Activated CD4-positive, alpha-beta T cell treated with anti-CD3 and anti-CD28 coated beads for 36 hours (primary cell): Measurements from ENCODE around the gene POLE. TPM values are rescaled to one million over a fixed set of nuclear protein-coding genes. Genes with fewer than 3 reads are reported as not detected.
A peak's percentile ranks its signal among the peaks of the same experiment; 100 is the strongest.

Experiments used
- ATAC-seq: fragments of 200-7000 bp; cut with Tn5 transposase; one replicate; pipeline ENCODE4 v1.10.0; 2021; ENCODE audit warnings: mild to moderate bottlenecking, moderate library complexity
- CTCF ChIA-PET: fragments of 350-600 bp; sonication (Branson Sonifier 250); formaldehyde crosslinking; loops from one replicate; lab custom pipeline; 2021; ENCODE audit warnings: antibody characterized with exemption; lab: Charles Lee
- POLR2A ChIA-PET: fragments of 350-600 bp; sonication (Branson Sonifier 250); formaldehyde crosslinking; loops from one replicate; lab custom pipeline; 2021; ENCODE audit warnings: antibody characterized with exemption, inconsistent platforms; lab: Charles Lee
- DNase-seq: peaks from one replicate; pipeline ENCODE4 v3.0.0-alpha.2; 2020
- H3K27ac Mint-ChIP-seq: one replicate; pipeline ENCODE4 v1.8.0; 2021; ENCODE audit warnings: mixed read lengths
- H3K27me3 Mint-ChIP-seq: one replicate; pipeline ENCODE4 v1.8.0; 2021; ENCODE audit warnings: mixed read lengths
- H3K36me3 Mint-ChIP-seq: one replicate; pipeline ENCODE4 v1.8.0; 2021; ENCODE audit warnings: low read depth, mixed read lengths
- H3K4me1 Mint-ChIP-seq: one replicate; pipeline ENCODE4 v1.8.0; 2021; ENCODE audit warnings: mixed read lengths
- H3K4me3 Mint-ChIP-seq: one replicate; pipeline ENCODE4 v1.8.0; 2021; ENCODE audit warnings: mild to moderate bottlenecking, moderate library complexity, mixed read lengths
- H3K9me3 Mint-ChIP-seq: one replicate; pipeline ENCODE4 v1.8.0; 2021; ENCODE audit warnings: low read depth, mixed read lengths
- intact Hi-C, 2 experiments: fragments of 100-400 bp; cut with DNase I in 1 of 2; cut with micrococcal nuclease in 1 of 2; formaldehyde crosslinking; loops; one replicate each; pipeline versions ENCODE4 v1.14.2 to v1.15.1; 2022 to 2024; cut with DNase I, micrococcal nuclease
- total RNA-seq, 2 experiments: library from RNA; stranded (reverse); gene quantifications; one replicate each; pipeline ENCODE4 v1.2.3, GENCODE V29; 2021

Gene POLE
- total RNA-seq, 2 experiments from 2014 or later = 121 to 124 TPM

- H3K27ac Mint-ChIP-seq = no peak overlapping the region
- H3K4me1 Mint-ChIP-seq = peaks cover 14% of the 10 kb centered on the region
- ChIA-PET POLR2A (no interaction called here), CTCF (interaction anchor here (1.2 to 2.5 kb wide), 3 partner anchors 14 to 21 kb away, joined by 4 to 8 read pairs (median 4); partner anchors contain the start of gene LRCOL1)
- H3K27me3 Mint-ChIP-seq = peaks cover 26% of the 10 kb centered on the region
- H3K4me3 Mint-ChIP-seq = no peak overlapping the region
- ATAC-seq = no peak
- intact Hi-C loops = loop anchor here in 1 of 2 experiments (2.0 kb wide), 1 partner anchor 105 kb away; the partner anchor contains the start of gene FBRSL1
- DNase-seq = no peak
- no peaks in the 10 kb centered on the region for H3K36me3 Mint-ChIP-seq
- no peaks in the 10 kb centered on the region for H3K9me3 Mint-ChIP-seq
Observed at GRCh38 chr12:132596016-132596415, 91.1 kb downstream of the POLE start.

GRCh38 chr12:132595183-132595582 lies 92.0 kb downstream of the POLE start:
- peaks cover 23% of the 10 kb centered on the region for H3K27me3 Mint-ChIP-seq
- H3K4me3 Mint-ChIP-seq = no peak overlapping the region
- H3K4me1 Mint-ChIP-seq = peaks cover 12% of the 10 kb centered on the region
- ATAC-seq (no peak), DNase-seq (no peak)
- ChIA-PET CTCF (interaction anchor here (1.5 to 2.5 kb wide), 2 partner anchors 19 to 22 kb away, joined by 4 to 8 read pairs; no protein-coding TSS in a partner anchor), POLR2A (no interaction called here)
- intact Hi-C loops = no loop called here
- H3K36me3 Mint-ChIP-seq = no peaks in the 10 kb centered on the region
- H3K9me3 Mint-ChIP-seq = no peaks in the 10 kb centered on the region
- no peak overlapping the region for H3K27ac Mint-ChIP-seq

GRCh38 chr12:132593938-132594358 lies 93.2 kb downstream of the POLE start:
- H3K36me3 Mint-ChIP-seq = no peaks in the 10 kb centered on the region
- H3K9me3 Mint-ChIP-seq = no peaks in the 10 kb centered on the region
- ChIA-PET POLR2A (no interaction called here), CTCF (interaction anchor here (2.5 kb wide), 1 partner anchor 20 kb away, joined by 8 read pairs; no protein-coding TSS in a partner anchor)
- DNase-seq (peak; percentile 50), ATAC-seq (peak; percentile 88)
- H3K4me1 Mint-ChIP-seq = peaks cover 12% of the 10 kb centered on the region
- H3K4me3 Mint-ChIP-seq = no peak overlapping the region
- peaks cover 16% of the 10 kb centered on the region for H3K27me3 Mint-ChIP-seq
- no peak overlapping the region for H3K27ac Mint-ChIP-seq
- intact Hi-C loops = no loop called here

- Mint-ChIP-seq H3K27ac (no peak overlapping the region), H3K9me3 (no peaks in the 10 kb centered on the region), H3K4me3 (no peak overlapping the region), H3K27me3 (peaks cover 12% of the 10 kb centered on the region), H3K36me3 (no peaks in the 10 kb centered on the region), H3K4me1 (peaks cover 8% of the 10 kb centered on the region)
- intact Hi-C loops = no loop called here
- ATAC-seq = no peak
- ChIA-PET CTCF (no interaction called here), POLR2A (no interaction called here)
- DNase-seq = no peak
Observed at GRCh38 chr12:132593521-132593920, 93.6 kb downstream of the POLE start.

- H3K27ac Mint-ChIP-seq = no peak overlapping the region
- POLR2A ChIA-PET = no interaction called here
- CTCF ChIA-PET = no interaction called here
- DNase-seq (no peak), ATAC-seq (no peak)
- H3K4me1 Mint-ChIP-seq = peaks cover 7% of the 10 kb centered on the region
- H3K4me3 Mint-ChIP-seq = no peak overlapping the region
- intact Hi-C loops = no loop called here
- no peaks in the 10 kb centered on the region for H3K9me3 Mint-ChIP-seq
- no peaks in the 10 kb centered on the region for H3K36me3 Mint-ChIP-seq
- peaks cover 12% of the 10 kb centered on the region for H3K27me3 Mint-ChIP-seq
Observed at GRCh38 chr12:132593071-132593470, 94.1 kb downstream of the POLE start.

GRCh38 chr12:132592282-132592970 lies 94.7 kb downstream of the POLE start:
- CTCF ChIA-PET = no interaction called here
- Mint-ChIP-seq H3K27me3 (peaks cover 8% of the 10 kb centered on the region), H3K36me3 (no peaks in the 10 kb centered on the region), H3K4me3 (no peak overlapping the region), H3K9me3 (no peaks in the 10 kb centered on the region), H3K4me1 (peaks cover 3% of the 10 kb centered on the region), H3K27ac (no peak overlapping the region)
- no peak for DNase-seq
- ATAC-seq = no peak
- intact Hi-C loops = no loop called here
- POLR2A ChIA-PET = no interaction called here

GRCh38 chr12:132591107-132591935 lies 95.8 kb downstream of the POLE start:
- DNase-seq (no peak), ATAC-seq (no peak)
- no peaks in the 10 kb centered on the region for H3K36me3 Mint-ChIP-seq
- H3K9me3 Mint-ChIP-seq = no peaks in the 10 kb centered on the region
- ChIA-PET CTCF (interaction anchor here (0.6 to 0.9 kb wide), 4 partner anchors 10 to 254 kb away, joined by 3 read pairs; no protein-coding TSS in a partner anchor), POLR2A (no interaction called here)
- peaks cover 4% of the 10 kb centered on the region for H3K27me3 Mint-ChIP-seq
- intact Hi-C loops = no loop called here
- H3K27ac Mint-ChIP-seq = no peak overlapping the region
- H3K4me1 Mint-ChIP-seq = no peaks in the 10 kb centered on the region
- H3K4me3 Mint-ChIP-seq = no peak overlapping the region

- intact Hi-C loops = no loop called here
- Mint-ChIP-seq H3K4me1 (no peaks in the 10 kb centered on the region), H3K4me3 (no peak overlapping the region), H3K27ac (no peak overlapping the region), H3K9me3 (no peaks in the 10 kb centered on the region), H3K27me3 (peaks cover 2% of the 10 kb centered on the region), H3K36me3 (no peaks in the 10 kb centered on the region)
- ATAC-seq (no peak), DNase-seq (no peak)
- ChIA-PET POLR2A (no interaction called here), CTCF (interaction anchor here (1.1 kb wide), 1 partner anchor 28 kb away, joined by 3 read pairs; no protein-coding TSS in a partner anchor)
Observed at GRCh38 chr12:132588821-132589669, 98.1 kb downstream of the POLE start.

- CTCF ChIA-PET = interaction anchor here (1.1 kb wide), 1 partner anchor 27 kb away, joined by 3 read pairs; no protein-coding TSS in a partner anchor
- intact Hi-C loops = no loop called here
- Mint-ChIP-seq H3K4me1 (no peaks in the 10 kb centered on the region), H3K27me3 (no peaks in the 10 kb centered on the region), H3K27ac (no peak overlapping the region), H3K36me3 (peaks cover 4% of the 10 kb centered on the region), H3K4me3 (no peak overlapping the region), H3K9me3 (no peaks in the 10 kb centered on the region)
- POLR2A ChIA-PET = no interaction called here
- ATAC-seq (peak; percentile 19), DNase-seq (no peak)
Observed at GRCh38 chr12:132588319-132588718, 98.8 kb downstream of the POLE start.

- peaks cover 4% of the 10 kb centered on the region for H3K36me3 Mint-ChIP-seq
- no peaks in the 10 kb centered on the region for H3K9me3 Mint-ChIP-seq
- ATAC-seq = no peak
- H3K27ac Mint-ChIP-seq = no peak overlapping the region
- ChIA-PET POLR2A (no interaction called here), CTCF (no interaction called here)
- no peaks in the 10 kb centered on the region for H3K27me3 Mint-ChIP-seq
- DNase-seq = no peak
- no peak overlapping the region for H3K4me3 Mint-ChIP-seq
- H3K4me1 Mint-ChIP-seq = no peaks in the 10 kb centered on the region
- intact Hi-C loops = no loop called here
Observed at GRCh38 chr12:132587781-132588180, 99.4 kb downstream of the POLE start.

GRCh38 chr12:132586929-132587328 lies 100.2 kb downstream of the POLE start:
- DNase-seq = no peak
- Mint-ChIP-seq H3K36me3 (peaks cover 4% of the 10 kb centered on the region), H3K4me1 (no peaks in the 10 kb centered on the region), H3K9me3 (no peaks in the 10 kb centered on the region), H3K27me3 (no peaks in the 10 kb centered on the region), H3K4me3 (no peak overlapping the region), H3K27ac (no peak overlapping the region)
- POLR2A ChIA-PET = no interaction called here
- intact Hi-C loops = no loop called here
- ATAC-seq = no peak
- CTCF ChIA-PET = interaction anchor here (0.6 kb wide), 1 partner anchor 32 kb away, joined by 3 read pairs; no protein-coding TSS in a partner anchor
